Left ventricle myocardium inferior (tissue), 1 donor: ENCODE measurements around the gene IMMP1L. TPM values are rescaled to one million over a fixed set of nuclear protein-coding genes. Genes with fewer than 3 reads are reported as not detected.
A peak's percentile ranks its signal among the peaks of the same experiment; 100 is the strongest.
"Not testable (repeated sequence)": the region's sequence is repeated elsewhere in the genome, so short reads cannot be mapped to it uniquely, and the experiment has no call there.

Source experiments
- DNase-seq: peaks from one replicate; pipeline ENCODE4 v3.0.0-alpha.2; 2020
- H3K27ac ChIP-seq: fragments of 200-600 bp; replicated peaks from 2 replicates; pipeline ENCODE4 v1.8.0; 2021
- H3K27me3 ChIP-seq: fragments of 200-600 bp; 2 replicates; pipeline ENCODE4 v1.8.0; 2021; ENCODE audit warnings: low read depth
- H3K36me3 ChIP-seq: fragments of 200-600 bp; 2 replicates; pipeline ENCODE4 v1.8.0; 2021
- H3K4me1 ChIP-seq: fragments of 200-600 bp; 2 replicates; pipeline ENCODE4 v1.8.0; 2021
- H3K4me3 ChIP-seq: fragments of 200-600 bp; 2 replicates; pipeline ENCODE4 v1.8.0; 2021; ENCODE audit warnings: mild to moderate bottlenecking, moderate library complexity
- H3K9me3 ChIP-seq: fragments of 200-600 bp; replicated peaks from 2 replicates; pipeline ENCODE4 v1.8.0; 2021
- CTCF ChIP-seq: fragments of 200-600 bp; IDR thresholded peaks from 2 replicates; pipeline ENCODE4 v1.8.0; 2021; ENCODE audit warnings: antibody characterized with exemption, mild to moderate bottlenecking, borderline replicate concordance
- intact Hi-C: fragments of 100-400 bp; cut with micrococcal nuclease; formaldehyde crosslinking; loops from one replicate; pipeline ENCODE4 v1.11.0; 2022
- total RNA-seq: library from RNA; stranded (reverse); fragmentation: NEBNext Ultra II Directional; extraction: Animal tissue kit (Norgen Biotek cat#: 25700); gene quantifications from one replicate; pipeline ENCODE4 v1.2.1, GENCODE V29; 2021
- donor health status: DM: no; HTN: yes; CAD: no; lungs with severe emphysema.

Gene IMMP1L
- total RNA-seq, 1 donor from 2014 or later = 30.6 TPM

GRCh38 chr11:31509051-31509428 lies 382 bp downstream of the IMMP1L start:
- Histone ChIP-seq H3K4me3 (peak overlapping the region; percentile 75), H3K4me1 (peaks cover 42% of the 10 kb centered on the region), H3K27me3 (no peaks in the 10 kb centered on the region), H3K27ac (peak overlapping the region; percentile 81), H3K36me3 (peaks cover 11% of the 10 kb centered on the region), H3K9me3 (no peaks in the 10 kb centered on the region)
- no peak for DNase-seq
- no peak for TF ChIP-seq CTCF
- intact Hi-C loops = no loop called here

DNA sequence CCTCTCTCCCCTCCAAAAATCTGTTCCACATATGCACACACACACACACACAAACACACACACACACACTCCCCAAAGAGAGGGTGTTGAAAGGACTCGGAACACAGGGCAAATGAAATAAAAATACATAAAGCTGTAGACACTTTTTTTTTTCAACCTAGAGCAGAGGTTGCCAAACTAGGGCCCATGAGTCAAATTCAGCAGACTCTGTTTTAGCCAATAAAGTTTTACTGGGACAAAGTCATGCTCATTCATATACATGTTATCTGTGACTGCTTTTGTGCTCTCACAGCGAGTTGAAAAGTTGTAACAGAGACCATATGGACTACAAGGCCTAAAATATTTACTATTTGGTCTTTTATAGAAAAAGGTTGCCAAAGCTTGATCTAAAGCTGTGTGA lies 8.9 kb downstream of the IMMP1L start:
- no peak overlapping the region for H3K4me3 ChIP-seq
- H3K27me3 ChIP-seq = no peaks in the 10 kb centered on the region
- H3K27ac ChIP-seq = no peak overlapping the region
- no peak for DNase-seq
- peaks cover 13% of the 10 kb centered on the region for H3K36me3 ChIP-seq
- no peak for TF ChIP-seq CTCF
- intact Hi-C loops = no loop called here
- H3K9me3 ChIP-seq = no peaks in the 10 kb centered on the region
- H3K4me1 ChIP-seq = peaks cover 4% of the 10 kb centered on the region

DNA sequence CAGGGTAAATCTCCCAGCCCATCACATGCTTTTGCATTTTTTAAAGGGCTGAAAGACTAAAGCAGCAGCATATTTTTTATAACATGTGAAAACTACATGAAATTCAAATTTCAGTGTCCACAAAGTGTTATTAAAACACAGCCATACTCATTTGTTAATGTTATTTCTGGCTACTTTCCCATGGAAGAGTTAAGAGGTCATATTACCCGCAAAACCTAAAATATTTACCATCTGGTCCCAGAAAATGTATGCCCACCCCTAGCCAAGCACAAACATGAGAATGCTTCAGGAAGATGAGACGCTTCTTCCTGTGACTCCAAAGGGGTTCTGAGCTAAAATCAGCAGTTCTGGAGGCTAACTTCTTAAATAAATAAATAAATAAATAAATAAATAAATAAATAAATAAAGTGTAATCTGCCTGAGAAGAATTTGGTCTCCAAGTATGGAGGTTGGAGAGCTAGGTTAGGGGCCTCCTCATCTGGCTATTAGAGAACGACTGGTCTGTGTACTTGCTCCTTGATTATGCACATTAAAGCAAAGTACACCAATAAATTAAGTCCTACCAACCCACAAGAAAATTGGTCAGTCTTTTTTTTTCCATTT lies 9.7 kb downstream of the IMMP1L start:
- H3K27me3 ChIP-seq = no peaks in the 10 kb centered on the region
- DNase-seq = no peak
- no peaks in the 10 kb centered on the region for H3K9me3 ChIP-seq
- TF ChIP-seq CTCF = no peak
- no peak overlapping the region for H3K4me3 ChIP-seq
- peaks cover 4% of the 10 kb centered on the region for H3K4me1 ChIP-seq
- peaks cover 8% of the 10 kb centered on the region for H3K36me3 ChIP-seq
- no peak overlapping the region for H3K27ac ChIP-seq
- intact Hi-C loops = no loop called here

GRCh38 chr11:31493762-31494161 lies 15.7 kb downstream of the IMMP1L start:
- H3K36me3 ChIP-seq, H3K4me3 ChIP-seq, H3K9me3 ChIP-seq, H3K27ac ChIP-seq, H3K4me1 ChIP-seq, intact Hi-C loops, DNase-seq, H3K27me3 ChIP-seq: not testable (repeated sequence)

DNA sequence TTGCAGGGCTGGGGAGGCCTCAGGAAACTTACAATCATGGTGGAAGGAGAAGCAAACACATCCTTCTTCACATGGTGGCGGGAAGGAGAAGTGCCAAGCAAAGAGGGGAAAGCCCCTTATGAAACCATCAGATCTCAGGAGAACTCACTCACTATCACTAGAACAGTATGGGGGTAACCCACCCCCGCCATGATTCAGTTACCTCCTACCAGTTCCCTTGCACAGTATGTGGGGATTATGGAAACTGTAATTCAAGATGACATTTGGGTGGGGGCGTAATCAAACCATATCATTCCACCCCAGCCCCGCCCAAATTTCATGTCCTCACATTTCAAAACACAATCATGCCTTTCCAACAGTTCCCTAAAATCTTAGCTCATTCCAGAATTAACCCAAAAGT lies 16.2 kb downstream of the IMMP1L start:
- intact Hi-C loops = no loop called here
- H3K4me3 ChIP-seq = no peak overlapping the region
- H3K36me3 ChIP-seq = peaks cover 9% of the 10 kb centered on the region
- peaks cover 9% of the 10 kb centered on the region for H3K4me1 ChIP-seq
- no peaks in the 10 kb centered on the region for H3K27me3 ChIP-seq
- no peak for TF ChIP-seq CTCF
- H3K9me3 ChIP-seq = no peaks in the 10 kb centered on the region
- no peak for DNase-seq
- H3K27ac ChIP-seq = no peak overlapping the region

- intact Hi-C loops = no loop called here
- Histone ChIP-seq H3K36me3 (peaks cover 9% of the 10 kb centered on the region), H3K27ac (no peak overlapping the region), H3K9me3 (no peaks in the 10 kb centered on the region), H3K4me1 (peaks cover 9% of the 10 kb centered on the region), H3K27me3 (no peaks in the 10 kb centered on the region), H3K4me3 (no peak overlapping the region)
- TF ChIP-seq CTCF = no peak
- DNase-seq = no peak
Measured at GRCh38 chr11:31492320-31492913, 17.0 kb downstream of the IMMP1L start.
